H1 (cell line): Measurements from ENCODE around the gene ZNF346. TPM values are rescaled to one million over a fixed set of nuclear protein-coding genes. Genes with fewer than 3 reads are reported as not detected.

Experiments
- CTCF ChIA-PET: fragments of 300-600 bp; sonication (Branson Sonifier 250); formaldehyde crosslinking; loops from one replicate; lab custom pipeline; 2021; ENCODE audit not compliant: partially characterized antibody; lab: Charles Lee
- POLR2A ChIA-PET: fragments of 300-600 bp; sonication (Branson Sonifier 250); formaldehyde crosslinking; loops from one replicate; lab custom pipeline; 2021; ENCODE audit warnings: inconsistent platforms; ENCODE audit not compliant: partially characterized antibody; lab: Charles Lee
- DNase-seq, 2 experiments: peaks; one replicate each; pipeline versions ENCODE4 v3.0.0 to v3.0.0-alpha.2; 2010 to 2022; ENCODE audit warnings: low spot score in 2 of 2, low read depth in 1 of 2, mixed read lengths in 1 of 2
- FAIRE-seq: peaks from 2 replicates; lab custom pipeline; 2011; peaks lifted over from hg19 to GRCh38; lab: Jason Lieb, UNC
- H2AFZ ChIP-seq: 2 replicates; pipeline ENCODE4 v1.8.1; 2012; ENCODE audit warnings: low read length, inconsistent platforms
- H2AK5ac ChIP-seq: 2 replicates; pipeline ENCODE4 v1.6.1; 2013; ENCODE audit warnings: low read depth, low read length
- H2BK120ac ChIP-seq: replicated peaks from 2 replicates; pipeline ENCODE3; 2013; ENCODE audit warnings: low read depth, low read length, inconsistent platforms
- H2BK12ac ChIP-seq: 2 replicates; pipeline ENCODE4 v1.6.1; 2013; ENCODE audit warnings: low read depth, low read length
- H2BK15ac ChIP-seq: 2 replicates; pipeline ENCODE4 v1.6.1; 2013; ENCODE audit warnings: low read length
- H2BK20ac ChIP-seq: 2 replicates; pipeline ENCODE4 v1.6.1; 2013; ENCODE audit warnings: low read length
- H2BK5ac ChIP-seq: 2 replicates; pipeline ENCODE4 v1.6.1; 2013; ENCODE audit warnings: low read depth, low read length
- H3K14ac ChIP-seq: 2 replicates; pipeline ENCODE4 v1.6.1; 2013; ENCODE audit warnings: inconsistent platforms; ENCODE audit not compliant: insufficient read length
- H3K18ac ChIP-seq: 2 replicates; pipeline ENCODE4 v1.6.1; 2013; ENCODE audit warnings: low read length; ENCODE audit errors: extremely low read depth
- H3K23ac ChIP-seq: 2 replicates; pipeline ENCODE4 v1.6.1; 2013; ENCODE audit warnings: inconsistent platforms; ENCODE audit not compliant: insufficient read length
- H3K23me2 ChIP-seq: 2 replicates; pipeline ENCODE4 v1.6.1; 2013; ENCODE audit warnings: low read depth, low read length
- H3K27ac ChIP-seq: 2 replicates; pipeline ENCODE4 v1.6.1; 2011; ENCODE audit warnings: low read depth, low read length, inconsistent platforms
- H3K27me3 ChIP-seq, 4 experiments: replicated peaks in 1 of 4; 1 replicate in 1 of 4; 2 replicates in 3 of 4; pipeline versions ENCODE4 v1.6.1 to v1.8.1; 2011 to 2013; ENCODE audit warnings: low read length in 3 of 4, mild to moderate bottlenecking in 3 of 4, inconsistent platforms in 2 of 4, mixed read lengths in 2 of 4, moderate library complexity in 1 of 4; ENCODE audit not compliant: control insufficient read depth in 3 of 4, insufficient read depth in 3 of 4; ENCODE audit errors: extremely low read depth in 1 of 4
- H3K36me3 ChIP-seq, 4 experiments: 2 replicates each; pipeline versions ENCODE4 v1.6.1 to v1.8.1; 2011 to 2013; ENCODE audit warnings: mild to moderate bottlenecking in 4 of 4, low read length in 3 of 4, moderate library complexity in 2 of 4, control low read depth in 1 of 4, inconsistent platforms in 1 of 4; ENCODE audit not compliant: insufficient read depth in 4 of 4, control insufficient read depth in 2 of 4
- H3K4ac ChIP-seq: replicated peaks from 2 replicates; pipeline ENCODE3; 2013; ENCODE audit warnings: low read length, low read depth, mixed read lengths, inconsistent platforms; ENCODE audit not compliant: insufficient read length
- H3K4me1 ChIP-seq, 4 experiments: replicated peaks in 1 of 4; 1 replicate in 1 of 4; 2 replicates in 3 of 4; pipeline versions ENCODE4 v1.6.1 to v1.8.1; 2011 to 2013; ENCODE audit warnings: low read length in 3 of 4, inconsistent platforms in 2 of 4, mixed read lengths in 1 of 4; ENCODE audit not compliant: insufficient read depth in 4 of 4, control insufficient read depth in 3 of 4
- H3K4me2 ChIP-seq, 2 experiments: 2 replicates each; pipeline versions ENCODE4 v1.6.1 to v1.8.1; 2011 to 2013; ENCODE audit warnings: low read depth in 2 of 2, low read length in 2 of 2, control low read depth in 1 of 2, inconsistent platforms in 1 of 2, mild to moderate bottlenecking in 1 of 2; ENCODE audit not compliant: insufficient read depth in 1 of 2
- H3K4me3 ChIP-seq, 4 experiments: fragments of 200-600, 300-600 bp in 1 of 4; sonication (generic), shearing (Covaris generic), sonication (Bioruptor Twin) in 1 of 4; 2 replicates each; pipeline versions ENCODE4 v1.5.1 to v1.8.1; 2011 to 2016; ENCODE audit warnings: low read length in 4 of 4, low read depth in 3 of 4, control low read depth in 2 of 4, inconsistent platforms in 2 of 4, mild to moderate bottlenecking in 2 of 4, mixed read lengths in 1 of 4, moderate library complexity in 1 of 4; ENCODE audit not compliant: insufficient read depth in 2 of 4; ENCODE audit errors: extremely low read depth in 1 of 4
- H3K56ac ChIP-seq: replicated peaks from 2 replicates; pipeline ENCODE3; 2013; ENCODE audit warnings: low read depth, mild to moderate bottlenecking, mixed read lengths, low read length, inconsistent platforms; ENCODE audit not compliant: insufficient read length
- H3K79me1 ChIP-seq: 2 replicates; pipeline ENCODE4 v1.6.1; 2013; ENCODE audit warnings: low read depth, low read length, control low read depth
- H3K79me2 ChIP-seq, 2 experiments: 2 replicates each; pipeline versions ENCODE4 v1.6.1 to v1.8.1; 2012 to 2013; ENCODE audit warnings: low read length in 2 of 2, mild to moderate bottlenecking in 2 of 2, inconsistent platforms in 1 of 2; ENCODE audit not compliant: insufficient read depth in 2 of 2, control insufficient read depth in 1 of 2
- H3K9ac ChIP-seq, 4 experiments: replicated peaks in 1 of 4; 1 replicate in 1 of 4; 2 replicates in 3 of 4; pipeline versions ENCODE4 v1.6.1 to v1.8.1; 2011 to 2013; ENCODE audit warnings: low read depth in 3 of 4, low read length in 3 of 4, control low read depth in 2 of 4, mild to moderate bottlenecking in 2 of 4, moderate library complexity in 2 of 4, inconsistent platforms in 1 of 4; ENCODE audit errors: extremely low read depth in 1 of 4
- H3K9me3 ChIP-seq, 2 experiments: 2 replicates each; pipeline versions ENCODE4 v1.6.1 to v1.8.1; 2012 to 2013; ENCODE audit warnings: mild to moderate bottlenecking in 2 of 2, moderate library complexity in 2 of 2, control low read depth in 1 of 2, inconsistent platforms in 1 of 2, low read depth in 1 of 2, low read length in 1 of 2, mixed read lengths in 1 of 2; ENCODE audit not compliant: insufficient read depth in 2 of 2
- H4K20me1 ChIP-seq, 2 experiments: replicated peaks in 1 of 2; 2 replicates each; pipeline versions ENCODE3 to v1.8.1; 2011 to 2013; ENCODE audit warnings: inconsistent platforms in 2 of 2, low read length in 2 of 2, mild to moderate bottlenecking in 1 of 2; ENCODE audit not compliant: insufficient read depth in 2 of 2, control insufficient read depth in 1 of 2
- H4K5ac ChIP-seq: 2 replicates; pipeline ENCODE4 v1.6.1; 2013; ENCODE audit warnings: low read length, low read depth, mixed read lengths, inconsistent platforms; ENCODE audit not compliant: insufficient read length
- H4K8ac ChIP-seq: 2 replicates; pipeline ENCODE4 v1.8.0; 2013; ENCODE audit warnings: mild to moderate bottlenecking, moderate library complexity, low read length, inconsistent platforms; ENCODE audit not compliant: insufficient read depth; ENCODE audit errors: extremely low read depth
- H4K91ac ChIP-seq: replicated peaks from 2 replicates; pipeline ENCODE3; 2013; ENCODE audit warnings: low read length, mixed read lengths, inconsistent platforms; ENCODE audit not compliant: insufficient read length
- BACH1 ChIP-seq: IDR thresholded peaks from 2 replicates; pipeline ENCODE4 v1.6.1; 2012; ENCODE audit warnings: low read length, improper control_type of control experiment
- EGR1 ChIP-seq: IDR thresholded peaks from 2 replicates; pipeline ENCODE4 v1.6.1; 2011; ENCODE audit warnings: low read depth, low read length, borderline replicate concordance
- EP300 ChIP-seq, 2 experiments: IDR thresholded peaks; 1 replicate in 1 of 2; 2 replicates in 1 of 2; pipeline ENCODE4 v1.6.1; 2011 to 2012; ENCODE audit warnings: low read depth in 2 of 2, low read length in 2 of 2, mild to moderate bottlenecking in 2 of 2, borderline replicate concordance in 1 of 2, inconsistent platforms in 1 of 2, moderate library complexity in 1 of 2
- HDAC6 ChIP-seq: IDR thresholded peaks from one replicate; pipeline ENCODE4 v1.7.1; 2012; ENCODE audit warnings: low read depth, mild to moderate bottlenecking, inconsistent platforms, low read length, moderate library complexity
- JUN ChIP-seq: IDR thresholded peaks from 2 replicates; pipeline ENCODE4 v1.6.1; 2011; ENCODE audit warnings: low read depth, mild to moderate bottlenecking, improper control_type of control experiment, low read length
- SAP30 ChIP-seq: fragments of 300-600 bp; sonication (generic); IDR thresholded peaks from 2 replicates; pipeline ENCODE4 v1.7.1; 2012; ENCODE audit warnings: low read length, moderate library complexity, mild to moderate bottlenecking, inconsistent platforms; ENCODE audit not compliant: insufficient read depth, insufficient replicate concordance
- SP2 ChIP-seq: IDR thresholded peaks from 2 replicates; pipeline ENCODE4 v1.6.1; 2012; ENCODE audit warnings: mild to moderate bottlenecking, low read length, inconsistent platforms
- SUZ12 ChIP-seq: fragments of 200-600 bp; sonication (generic); IDR thresholded peaks from 2 replicates; pipeline ENCODE4 v1.6.1; 2012; ENCODE audit warnings: mild to moderate bottlenecking, inconsistent platforms, low read length, moderate library complexity, mixed read lengths
- TAF1 ChIP-seq: IDR thresholded peaks from 2 replicates; pipeline ENCODE4 v1.6.1; 2011; ENCODE audit warnings: mild to moderate bottlenecking, low read depth, low read length
- TEAD4 ChIP-seq: IDR thresholded peaks from 2 replicates; pipeline ENCODE4 v1.6.1; 2012; ENCODE audit warnings: low read depth, low read length, inconsistent platforms, mixed read lengths
- WGBS, 2 experiments: shearing (Covaris generic) in 1 of 2; methylation state at CpG; one replicate each; pipeline versions ENCODE4 v1.1.6 to v1.1.7; 2013 to 2015; ENCODE audit warnings: low lambda C conversion rate in 2 of 2, mixed read lengths in 2 of 2, inconsistent platforms in 1 of 2, low coverage in 1 of 2, missing lambda C conversion rate in 1 of 2; ENCODE audit not compliant: insufficient replicate concordance in 2 of 2, insufficient coverage in 1 of 2, insufficient read length in 1 of 2; ENCODE audit errors: extremely low coverage in 1 of 2, missing lambda C conversion rate in 1 of 2; 5-methylcytosine and 5-hydroxymethylcytosine counted together
- polyA plus RNA-seq, 7 experiments: library from polyadenylated mRNA; depleted of rRNA in 3 of 7; stranded (reverse) in 5 of 7; unstranded in 2 of 7; fragments of >200 nt in 5 of 7; fragments of 200-250 nt in 2 of 7; gene quantifications; 1 replicate in 5 of 7; 2 replicates in 1 of 7; 4 replicates in 1 of 7; pipeline versions ENCODE4 v1.2.1 to v1.2.3, GENCODE V29; 2011 to 2013; ENCODE audit warnings: missing spikeins in 2 of 7, mixed read lengths in 2 of 7
- total RNA-seq: library from RNA; stranded (reverse); fragmentation: NEBNext Ultra II Directional; extraction: Animal tissue kit (Norgen Biotek cat#: 25700); gene quantifications from 2 replicates; pipeline ENCODE4 v1.2.1, GENCODE V29; 2021

The ZNF346 gene
- total and polyA plus RNA-seq, 2 of the 8 experiments (the other 6 are each of a cell fraction or from before 2014, with no cell fraction given): 19.9 to 20.8 TPM

DNA sequence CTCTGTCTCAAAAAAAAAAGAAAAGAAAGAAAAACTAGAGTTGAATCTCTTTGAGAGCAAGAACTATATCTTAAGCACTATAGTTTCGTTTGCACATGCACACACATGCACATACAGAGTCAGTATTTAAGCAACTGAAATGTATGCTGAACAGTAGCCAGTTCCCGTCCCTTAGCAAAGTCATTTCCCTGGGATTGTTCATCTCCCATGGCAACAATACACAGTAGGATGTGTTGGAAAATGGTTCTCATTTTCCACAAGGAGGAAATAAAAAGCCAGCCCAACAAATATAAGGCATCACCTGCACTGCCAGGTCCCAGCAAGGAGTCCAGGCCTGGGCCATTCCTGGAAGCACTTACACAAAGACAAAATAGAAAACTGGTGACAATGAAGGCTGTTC is 4.2 kb upstream of the ZNF346 start:
- no peak overlapping the region for H2BK12ac ChIP-seq
- no peak overlapping the region for H2BK15ac ChIP-seq
- peaks cover 0 to 4% of the 10 kb centered on the region in 2 experiments; a peak in 1 of 4 replicates for H3K79me2 ChIP-seq
- no peak overlapping the region for H2BK20ac ChIP-seq
- H3K4me3 ChIP-seq: no peak overlapping the region
- WGBS, 2 experiments: 93% methylated on average over 2 of the region's 2 CpGs; no CpG with 5 or more reads in 1 of the 2 experiments
- POLR2A ChIA-PET: interaction anchor here (0.8 to 1.4 kb wide), 2 partner anchors 12 to 361 kb away, joined by 3 to 4 read pairs; partner anchors contain the start of gene UIMC1
- H3K23ac ChIP-seq: no peak overlapping the region
- no peak overlapping the region for H3K56ac ChIP-seq
- no peak overlapping the region for H4K5ac ChIP-seq
- no peak overlapping the region for H3K4me2 ChIP-seq
- H2AFZ ChIP-seq: no peak overlapping the region
- DNase-seq (no peak), FAIRE-seq (no peak)
- H4K20me1 ChIP-seq: no peaks in the 10 kb centered on the region
- peak overlapping the region in 1 of 4 experiments; percentile 18; a peak in 1 of 7 replicates for H3K9ac ChIP-seq
- no peak overlapping the region for H3K27ac ChIP-seq
- no peaks in the 10 kb centered on the region for H3K9me3 ChIP-seq
- H3K23me2 ChIP-seq: peaks cover 5% of the 10 kb centered on the region; the same call in 1 of the 2 replicates
- H2BK120ac ChIP-seq: no peak overlapping the region
- no peaks in the 10 kb centered on the region for H3K79me1 ChIP-seq
- H3K27me3 ChIP-seq: no peaks in the 10 kb centered on the region
- H3K4ac ChIP-seq: no peak overlapping the region
- peaks cover 0 to 4% (median 0%) of the 10 kb centered on the region in 4 experiments; a peak in 2 of 7 replicates for H3K4me1 ChIP-seq
- no peak overlapping the region for H3K18ac ChIP-seq
- H2BK5ac ChIP-seq: no peak overlapping the region
- H3K14ac ChIP-seq: no peak overlapping the region
- H2AK5ac ChIP-seq: no peak overlapping the region
- H4K91ac ChIP-seq: no peak overlapping the region
- TF ChIP-seq HDAC6 (no peak), SAP30 (no peak), EP300 (IDR thresholded peaks at IDR 0.05; ENCODE audit: borderline replicate concordance in 1 of 2, low read depth in 2 of 2, low read length in 2 of 2) (no peak), JUN (no peak), SUZ12 (no peak), SP2 (no peak), EGR1 (no peak), TAF1 (no peak), BACH1 (no peak), TEAD4 (no peak)
- TF ChIP-seq, all 59 proteins: peak for 0
- Histone ChIP-seq H4K8ac (no peak overlapping the region), H3K36me3 (no peaks in the 10 kb centered on the region)
- CTCF ChIA-PET: interaction anchor here (1.0 to 3.7 kb wide), 2 partner anchors 53 to 218 kb away, joined by 3 to 15 read pairs; no protein-coding TSS in a partner anchor
